Lung (tissue), 12 donors: ENCODE measurements around the gene NFAM1. TPM values are rescaled to one million over a fixed set of nuclear protein-coding genes. Genes with fewer than 3 reads are reported as not detected.

Experiments used
- ATAC-seq: fragments of 200-7000 bp; cut with Tn5 transposase; one replicate; pipeline ENCODE4 v1.9.1; 2020; ENCODE audit warnings: moderate number of reproducible peaks; ENCODE audit not compliant: insufficient read depth, low FRiP score
- DNase-seq, 3 donors: peaks; one replicate each; pipeline ENCODE4 v3.0.0-alpha.2; 2013 to 2017
- H3K27ac ChIP-seq, 2 donors: one replicate each; pipeline ENCODE4 v1.5.1; 2013; ENCODE audit warnings: mild to moderate bottlenecking in 2 of 2, moderate library complexity in 2 of 2, control low read depth in 1 of 2, inconsistent platforms in 1 of 2, low read depth in 1 of 2, low read length in 1 of 2
- H3K27me3 ChIP-seq, 3 donors: one replicate each; pipeline ENCODE4 v1.5.1; 2013; ENCODE audit warnings: low read length in 2 of 3; ENCODE audit not compliant: control insufficient read depth in 3 of 3, insufficient read depth in 3 of 3
- H3K36me3 ChIP-seq, 4 donors: one replicate each; pipeline ENCODE4 v1.5.1; 2013; ENCODE audit warnings: low read length in 4 of 4, mild to moderate bottlenecking in 1 of 4, moderate library complexity in 1 of 4; ENCODE audit not compliant: control insufficient read depth in 4 of 4, insufficient read depth in 4 of 4
- H3K4me1 ChIP-seq, 5 donors: one replicate each; pipeline ENCODE4 v1.5.1; 2013; ENCODE audit warnings: low read length in 5 of 5, mild to moderate bottlenecking in 2 of 5, moderate library complexity in 1 of 5; ENCODE audit not compliant: control insufficient read depth in 5 of 5, insufficient read depth in 5 of 5
- H3K4me3 ChIP-seq: one replicate; pipeline ENCODE4 v1.5.1; 2013; ENCODE audit warnings: mild to moderate bottlenecking, control low read depth, moderate library complexity
- H3K9ac ChIP-seq, 2 donors: one replicate each; pipeline ENCODE4 v1.5.1; 2013; ENCODE audit warnings: low read length in 2 of 2, control low read depth in 1 of 2; ENCODE audit not compliant: insufficient read depth in 1 of 2
- H3K9me3 ChIP-seq, 4 donors: one replicate each; pipeline ENCODE4 v1.5.1; 2013; ENCODE audit warnings: low read length in 3 of 4, mild to moderate bottlenecking in 1 of 4, moderate library complexity in 1 of 4; ENCODE audit not compliant: control insufficient read depth in 4 of 4, insufficient read depth in 3 of 4
- CTCF ChIP-seq: IDR thresholded peaks from 2 replicates; pipeline ENCODE4 v1.5.1; 2012; ENCODE audit warnings: mild to moderate bottlenecking; ENCODE audit errors: control extremely low read depth, extremely low read depth
- WGBS, 2 donors: extraction: QIAGEN DNeasy Blood & Tissue Kit; methylation state at CpG; one replicate each; pipeline ENCODE4 v1.1.7; 2013; 5-methylcytosine and 5-hydroxymethylcytosine counted together
- polyA plus RNA-seq, 2 donors: library from polyadenylated mRNA; stranded (reverse); fragments of 200-250 nt; gene quantifications; one replicate each; pipeline ENCODE4 v1.2.1, GENCODE V29; 2013
- total RNA-seq, 2 donors: library from RNA; depleted of rRNA in 1 of 2; stranded (reverse); fragments of >200 nt in 1 of 2; gene quantifications; one replicate each; pipeline ENCODE4 v1.2.1, GENCODE V29; 2014 to 2021
- donor health status: control.
- donor health status: control.
- donor health status: Bipolar disorder and iron deficiency.
- donor health status: healthy.
- donor health status: DM: yes; HTN: yes; CAD: no.

NFAM1 gene
- total and polyA plus RNA-seq, 4 donors, result 2.2 to 24.6 (median 9.0) TPM

GRCh38 chr22:42438293-42438650, 6.1 kb upstream of the NFAM1 start:
- Histone ChIP-seq H3K36me3 (no peaks in the 10 kb centered on the region), H3K9me3 (no peaks in the 10 kb centered on the region), H3K27ac (no peak overlapping the region), H3K9ac (no peak overlapping the region), H3K27me3 (no peaks in the 10 kb centered on the region), H3K4me3 (no peak overlapping the region), H3K4me1 (peaks cover 0 to 34% (median 5%) of the 10 kb centered on the region in 5 donors)
- WGBS, 2 donors, result 18 to 26% methylated on average over 12 of the region's 12 CpGs
- no peak for TF ChIP-seq CTCF
- DNase-seq, result no peak
- no peak for ATAC-seq

GRCh38 chr22:42437488-42438292, 5.5 kb upstream of the NFAM1 start:
- Histone ChIP-seq H3K36me3 (no peaks in the 10 kb centered on the region), H3K4me1 (peaks cover 0 to 38% (median 5%) of the 10 kb centered on the region in 5 donors), H3K9me3 (no peaks in the 10 kb centered on the region), H3K27ac (no peak overlapping the region), H3K9ac (peak overlapping the region in 1 of 2 donors; percentile 49), H3K4me3 (no peak overlapping the region), H3K27me3 (no peaks in the 10 kb centered on the region)
- peak; percentile 94 for TF ChIP-seq CTCF
- WGBS, 2 donors, result 0 to 2% methylated on average over 29 to 33 of the region's 33 CpGs
- DNase-seq (peak; percentile 66 to 72 (median 69)), ATAC-seq (peak; percentile 83)

GRCh38 chr22:42436404-42436803, 4.2 kb upstream of the NFAM1 start:
- H3K4me3 ChIP-seq, result no peak overlapping the region
- WGBS, 2 donors, result 27 to 46% methylated on average over 7 of the region's 7 CpGs
- no peak overlapping the region for H3K9ac ChIP-seq
- no peaks in the 10 kb centered on the region for H3K9me3 ChIP-seq
- DNase-seq (peak; percentile 59 to 72 (median 67)), ATAC-seq (no peak)
- peak overlapping the region in 1 of 2 donors; percentile 20 for H3K27ac ChIP-seq
- H3K27me3 ChIP-seq, result peaks cover 0 to under 1% (median 0%) of the 10 kb centered on the region in 3 donors
- H3K36me3 ChIP-seq, result no peaks in the 10 kb centered on the region
- TF ChIP-seq CTCF, result no peak
- peaks cover 0 to 50% (median 5%) of the 10 kb centered on the region in 5 donors for H3K4me1 ChIP-seq
